MG63 (cell line): ENCODE data around the gene TCP11L2. TPM values are rescaled to one million over a fixed set of nuclear protein-coding genes. Genes with fewer than 3 reads are reported as not detected.
"Not testable (repeated sequence)": the region's sequence is repeated elsewhere in the genome, so short reads cannot be mapped to it uniquely, and the experiment has no call there.

Source experiments
- DNase-seq: peaks from one replicate; pipeline ENCODE4 v3.0.0-alpha.2; 2020
- H3K27me3 ChIP-seq: fragments of 250-450 bp; sonication (Bioruptor Pico); 2 replicates; pipeline ENCODE4 v1.5.1; 2020; ENCODE audit warnings: mild to moderate bottlenecking, moderate library complexity
- H3K36me3 ChIP-seq: fragments of 250-450 bp; sonication (Bioruptor Pico); 2 replicates; pipeline ENCODE4 v1.5.1; 2020; ENCODE audit warnings: mild to moderate bottlenecking, moderate library complexity
- H3K4me3 ChIP-seq: fragments of 250-450 bp; sonication (Bioruptor Pico); 2 replicates; pipeline ENCODE4 v1.5.1; 2020; ENCODE audit warnings: mild to moderate bottlenecking, moderate library complexity
- H3K9me3 ChIP-seq: fragments of 250-450 bp; sonication (Bioruptor Pico); 2 replicates; pipeline ENCODE4 v1.5.1; 2020; ENCODE audit warnings: mild to moderate bottlenecking, moderate library complexity
- total RNA-seq: library from RNA; depleted of rRNA; stranded (reverse); fragments of >200 nt; shearing (Covaris generic); gene quantifications from 2 replicates; pipeline ENCODE4 v1.2.3, GENCODE V29; 2014; ENCODE audit warnings: low replicate concordance

Gene TCP11L2
- total RNA-seq, 1 experiment from 2014 or later = 33.9 TPM

- Histone ChIP-seq H3K36me3 (no peaks in the 10 kb centered on the region), H3K9me3 (no peaks in the 10 kb centered on the region), H3K4me3 (no peak overlapping the region), H3K27me3 (no peaks in the 10 kb centered on the region)
- DNase-seq = no peak
Measured at GRCh38 chr12:106297075-106297474, 5.5 kb upstream of the TCP11L2 start.

GRCh38 chr12:106297681-106298080 is 4.9 kb upstream of the TCP11L2 start:
- no peak overlapping the region for H3K4me3 ChIP-seq
- H3K36me3 ChIP-seq = no peaks in the 10 kb centered on the region
- no peak for DNase-seq
- H3K9me3 ChIP-seq = no peaks in the 10 kb centered on the region
- H3K27me3 ChIP-seq = no peaks in the 10 kb centered on the region

- Histone ChIP-seq H3K27me3 (no peaks in the 10 kb centered on the region), H3K9me3 (no peaks in the 10 kb centered on the region), H3K4me3 (no peak overlapping the region), H3K36me3 (no peaks in the 10 kb centered on the region)
- peak; percentile 64 for DNase-seq
Measured at GRCh38 chr12:106299202-106299774, 3.2 kb upstream of the TCP11L2 start.

GRCh38 chr12:106300761-106301160 is 1.8 kb upstream of the TCP11L2 start:
- Histone ChIP-seq H3K27me3 (no peaks in the 10 kb centered on the region), H3K36me3 (no peaks in the 10 kb centered on the region), H3K4me3 (no peak overlapping the region), H3K9me3 (no peaks in the 10 kb centered on the region)
- no peak for DNase-seq

GRCh38 chr12:106301241-106301610 is 1.3 kb upstream of the TCP11L2 start:
- H3K9me3 ChIP-seq = no peaks in the 10 kb centered on the region
- DNase-seq = no peak
- no peaks in the 10 kb centered on the region for H3K27me3 ChIP-seq
- H3K36me3 ChIP-seq = no peaks in the 10 kb centered on the region
- no peak overlapping the region; the same call in 1 of the 2 replicates for H3K4me3 ChIP-seq

GRCh38 chr12:106301611-106302321 is 767 bp upstream of the TCP11L2 start:
- no peaks in the 10 kb centered on the region for H3K27me3 ChIP-seq
- H3K36me3 ChIP-seq = no peaks in the 10 kb centered on the region
- peak overlapping the region; percentile 45 for H3K4me3 ChIP-seq
- H3K9me3 ChIP-seq = no peaks in the 10 kb centered on the region
- DNase-seq = peak; percentile 82

- peak; percentile 74 for DNase-seq
- Histone ChIP-seq H3K36me3 (no peaks in the 10 kb centered on the region), H3K27me3 (no peaks in the 10 kb centered on the region), H3K4me3 (peak overlapping the region; percentile 91), H3K9me3 (no peaks in the 10 kb centered on the region)
Measured at GRCh38 chr12:106303202-106303820, 778 bp downstream of the TCP11L2 start.

GRCh38 chr12:106304001-106304421 is 1.5 kb downstream of the TCP11L2 start:
- H3K9me3 ChIP-seq = no peaks in the 10 kb centered on the region
- DNase-seq = no peak

GRCh38 chr12:106304797-106305196 is 2.3 kb downstream of the TCP11L2 start:
- Histone ChIP-seq H3K4me3 (no peak overlapping the region), H3K36me3 (no peaks in the 10 kb centered on the region), H3K27me3 (no peaks in the 10 kb centered on the region), H3K9me3 (no peaks in the 10 kb centered on the region)
- no peak for DNase-seq

More at GRCh38 chr12:106304001-106304421, 1.5 kb downstream of the TCP11L2 start:
- Histone ChIP-seq H3K4me3 (peak overlapping the region; percentile 91), H3K27me3 (no peaks in the 10 kb centered on the region), H3K36me3 (no peaks in the 10 kb centered on the region)

GRCh38 chr12:106305376-106305775 is 2.8 kb downstream of the TCP11L2 start:
- DNase-seq = no peak
- Histone ChIP-seq H3K36me3 (no peaks in the 10 kb centered on the region), H3K27me3 (no peaks in the 10 kb centered on the region), H3K9me3 (no peaks in the 10 kb centered on the region), H3K4me3 (no peak overlapping the region)

- Histone ChIP-seq H3K4me3 (no peak overlapping the region), H3K9me3 (no peaks in the 10 kb centered on the region), H3K27me3 (no peaks in the 10 kb centered on the region), H3K36me3 (no peaks in the 10 kb centered on the region)
- no peak for DNase-seq
Measured at GRCh38 chr12:106307181-106307580, 4.6 kb downstream of the TCP11L2 start.

- Histone ChIP-seq H3K27me3 (no peaks in the 10 kb centered on the region), H3K4me3 (no peak overlapping the region), H3K36me3 (no peaks in the 10 kb centered on the region), H3K9me3 (no peaks in the 10 kb centered on the region)
- no peak for DNase-seq
Measured at GRCh38 chr12:106308121-106308520, 5.6 kb downstream of the TCP11L2 start.

- Histone ChIP-seq H3K4me3 (no peak overlapping the region), H3K9me3 (no peaks in the 10 kb centered on the region), H3K27me3 (no peaks in the 10 kb centered on the region), H3K36me3 (no peaks in the 10 kb centered on the region)
- DNase-seq = no peak
Measured at GRCh38 chr12:106308611-106309010, 6.1 kb downstream of the TCP11L2 start.

- no peak for DNase-seq
- H3K27me3 ChIP-seq = no peaks in the 10 kb centered on the region
- H3K9me3 ChIP-seq = no peaks in the 10 kb centered on the region
- no peak overlapping the region for H3K4me3 ChIP-seq
- H3K36me3 ChIP-seq = 0 out of 2 replicates have a peak, but pooled peaks cover 2% of the 10 kb centered on the region
Measured at GRCh38 chr12:106309671-106310505, 7.4 kb downstream of the TCP11L2 start.

- no peak for DNase-seq
- no peaks in the 10 kb centered on the region for H3K9me3 ChIP-seq
- no peak overlapping the region for H3K4me3 ChIP-seq
- 0 out of 2 replicates have a peak, but pooled peaks cover 2% of the 10 kb centered on the region for H3K36me3 ChIP-seq
- no peaks in the 10 kb centered on the region for H3K27me3 ChIP-seq
Measured at GRCh38 chr12:106310687-106311086, 8.2 kb downstream of the TCP11L2 start.

- peaks cover 2% of the 10 kb centered on the region; the same call in 1 of the 2 replicates for H3K36me3 ChIP-seq
- no peaks in the 10 kb centered on the region for H3K9me3 ChIP-seq
- no peak for DNase-seq
- no peak overlapping the region for H3K4me3 ChIP-seq
- no peaks in the 10 kb centered on the region for H3K27me3 ChIP-seq
Measured at GRCh38 chr12:106311139-106311538, 8.6 kb downstream of the TCP11L2 start.

GRCh38 chr12:106313413-106313812 is 10.9 kb downstream of the TCP11L2 start:
- not testable (repeated sequence) for H3K36me3 ChIP-seq, DNase-seq, H3K9me3 ChIP-seq, H3K4me3 ChIP-seq, H3K27me3 ChIP-seq
